RWPE1 (cell line): Measurements from ENCODE around the gene CTBP2.

Experiments
- CTCF ChIA-PET: fragments of 350-600 bp; sonication (Branson Sonifier 250); formaldehyde crosslinking; extraction: SDS; loops from one replicate; lab custom pipeline; 2021; lab: Yijun Ruan, JAX
- POLR2A ChIA-PET: fragments of 400-600 bp; formaldehyde crosslinking; extraction: SDS; loops from one replicate; lab custom pipeline; 2020; ENCODE audit warnings: antibody characterized with exemption; ENCODE audit not compliant: low non-redundant PET; lab: Yijun Ruan, JAX
- DNase-seq: peaks from one replicate; pipeline ENCODE4 v3.0.0; 2012; ENCODE audit warnings: low spot score
- H3K27ac ChIP-seq: fragments of 450-650 bp; 2 replicates; pipeline ENCODE4 v1.5.1; 2017
- TF ChIP-seq, protein P1 (sequence below): fragments of 450-650 bp; conservative IDR thresholded peaks from 2 replicates; pipeline ENCODE4 v1.5.1; 2017; ENCODE audit warnings: low read depth, mild to moderate bottlenecking

The CTBP2 gene

DNA sequence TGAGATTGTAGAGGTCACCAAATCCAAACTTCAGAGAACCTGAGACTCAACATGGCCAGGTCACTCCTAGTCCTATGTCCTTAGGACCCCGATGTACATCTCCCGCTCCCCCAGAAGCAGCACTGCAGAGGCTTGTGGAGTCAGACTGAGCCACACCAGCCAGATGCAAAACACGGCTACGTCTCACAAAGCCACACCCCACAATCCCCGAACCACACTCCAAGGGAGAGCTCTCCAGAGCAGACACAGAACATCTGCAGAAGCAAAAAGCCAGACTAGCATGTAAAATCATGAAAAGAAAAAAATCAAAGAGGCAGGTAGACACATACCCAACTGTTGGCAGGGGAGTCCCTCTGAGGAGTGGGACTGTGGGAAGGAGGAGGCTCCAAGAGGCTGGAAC, 104.9 kb downstream of the CTBP2 start:
- CTCF ChIA-PET, result interaction anchor here (0.6 kb wide), 1 partner anchor 7 kb away, joined by 3 read pairs; no protein-coding TSS in a partner anchor
- POLR2A ChIA-PET, result interaction anchor here (0.7 kb wide), 1 partner anchor 633 kb away, joined by 3 read pairs; no protein-coding TSS in a partner anchor
- DNase-seq, result no peak
- peak overlapping the region; percentile 20; the same call in 1 of the 2 replicates for H3K27ac ChIP-seq
- TF ChIP-seq, protein P1, sequence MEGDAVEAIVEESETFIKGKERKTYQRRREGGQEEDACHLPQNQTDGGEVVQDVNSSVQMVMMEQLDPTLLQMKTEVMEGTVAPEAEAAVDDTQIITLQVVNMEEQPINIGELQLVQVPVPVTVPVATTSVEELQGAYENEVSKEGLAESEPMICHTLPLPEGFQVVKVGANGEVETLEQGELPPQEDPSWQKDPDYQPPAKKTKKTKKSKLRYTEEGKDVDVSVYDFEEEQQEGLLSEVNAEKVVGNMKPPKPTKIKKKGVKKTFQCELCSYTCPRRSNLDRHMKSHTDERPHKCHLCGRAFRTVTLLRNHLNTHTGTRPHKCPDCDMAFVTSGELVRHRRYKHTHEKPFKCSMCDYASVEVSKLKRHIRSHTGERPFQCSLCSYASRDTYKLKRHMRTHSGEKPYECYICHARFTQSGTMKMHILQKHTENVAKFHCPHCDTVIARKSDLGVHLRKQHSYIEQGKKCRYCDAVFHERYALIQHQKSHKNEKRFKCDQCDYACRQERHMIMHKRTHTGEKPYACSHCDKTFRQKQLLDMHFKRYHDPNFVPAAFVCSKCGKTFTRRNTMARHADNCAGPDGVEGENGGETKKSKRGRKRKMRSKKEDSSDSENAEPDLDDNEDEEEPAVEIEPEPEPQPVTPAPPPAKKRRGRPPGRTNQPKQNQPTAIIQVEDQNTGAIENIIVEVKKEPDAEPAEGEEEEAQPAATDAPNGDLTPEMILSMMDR, result no peak

DNA sequence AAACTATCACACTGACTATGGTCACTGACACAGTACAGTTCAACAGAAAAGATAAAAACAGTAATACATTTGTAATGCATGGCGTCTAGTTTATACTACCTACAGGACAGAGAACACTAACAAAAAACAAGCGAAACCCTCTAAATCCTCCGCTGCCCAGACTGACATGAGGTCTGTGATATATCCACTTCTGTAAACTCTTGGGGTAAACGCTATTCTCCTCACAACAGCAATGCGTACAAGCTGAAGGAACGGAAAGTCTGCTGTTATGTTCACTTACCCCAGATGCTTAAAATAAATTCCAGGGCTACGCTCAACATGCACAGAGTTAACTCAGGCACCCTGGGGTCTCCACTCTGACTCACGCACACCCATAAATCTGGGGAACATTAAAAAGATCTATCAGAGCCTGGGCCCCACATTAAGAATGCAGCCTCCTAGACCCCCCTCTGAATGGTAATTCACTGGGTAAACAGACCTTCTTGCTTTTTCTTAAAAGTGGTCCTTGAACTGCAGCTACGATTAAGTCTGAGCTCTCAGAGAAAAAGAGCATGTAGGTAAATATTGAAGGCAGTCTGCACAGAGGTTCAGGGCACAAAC, 105.6 kb downstream of the CTBP2 start:
- peak overlapping the region; percentile 20; the same call in 1 of the 2 replicates for H3K27ac ChIP-seq
- ChIA-PET POLR2A (no interaction called here), CTCF (interaction anchor here (0.6 kb wide), 1 partner anchor 575 kb away, joined by 4 read pairs; no protein-coding TSS in a partner anchor)
- TF ChIP-seq, protein P1, result no peak
- DNase-seq, result no peak

DNA sequence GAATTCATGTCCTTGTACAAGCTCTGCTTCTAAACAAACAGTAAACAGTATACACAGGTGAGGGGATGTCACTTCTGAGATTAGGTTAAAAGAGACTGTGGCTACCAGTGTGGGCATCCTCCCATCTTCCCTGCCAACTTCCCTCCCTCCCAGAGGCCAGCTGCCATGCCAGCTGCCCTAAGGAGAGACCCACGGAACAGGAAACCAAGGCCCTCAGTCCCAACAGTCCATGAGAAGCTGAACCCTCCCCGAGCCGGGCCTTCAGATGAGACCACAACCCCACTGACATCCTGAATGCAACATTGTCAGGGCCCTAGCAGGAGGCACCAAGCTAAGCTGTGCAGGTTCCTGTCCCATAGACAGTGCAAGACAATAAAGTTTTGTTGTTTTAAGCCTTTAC, 106.1 kb downstream of the CTBP2 start:
- POLR2A ChIA-PET, result no interaction called here
- no peak for DNase-seq
- TF ChIP-seq, protein P1, result no peak
- peak overlapping the region; percentile 39 for H3K27ac ChIP-seq
- CTCF ChIA-PET, result interaction anchor here (0.6 kb wide), 1 partner anchor 575 kb away, joined by 4 read pairs; no protein-coding TSS in a partner anchor

DNA sequence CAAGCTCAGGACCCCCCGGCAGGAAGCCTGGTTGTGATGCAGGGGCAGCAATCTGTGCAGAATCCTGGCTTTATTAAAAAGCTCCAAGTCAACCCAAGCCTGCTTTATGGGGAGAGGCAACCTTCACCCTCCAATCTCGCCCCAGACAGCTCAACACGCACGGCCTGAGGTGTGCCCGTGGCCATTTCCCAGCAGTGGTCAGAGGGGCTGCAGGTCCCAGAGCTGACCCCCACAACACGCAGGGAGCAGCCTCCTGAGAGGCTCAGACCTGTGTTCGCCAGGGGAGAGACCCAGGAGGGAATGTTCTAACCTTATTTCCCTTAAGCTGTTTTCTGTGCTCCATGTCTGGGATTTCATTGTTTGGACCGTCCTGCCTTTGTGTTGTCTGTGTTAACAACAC, 108.2 kb downstream of the CTBP2 start:
- TF ChIP-seq, protein P1, result no peak
- DNase-seq, result no peak
- peak overlapping the region; percentile 22; the same call in 1 of the 2 replicates for H3K27ac ChIP-seq
- POLR2A ChIA-PET, result no interaction called here
- CTCF ChIA-PET, result interaction anchor here (0.5 kb wide), 1 partner anchor 22 kb away, joined by 5 read pairs; no protein-coding TSS in a partner anchor

DNA sequence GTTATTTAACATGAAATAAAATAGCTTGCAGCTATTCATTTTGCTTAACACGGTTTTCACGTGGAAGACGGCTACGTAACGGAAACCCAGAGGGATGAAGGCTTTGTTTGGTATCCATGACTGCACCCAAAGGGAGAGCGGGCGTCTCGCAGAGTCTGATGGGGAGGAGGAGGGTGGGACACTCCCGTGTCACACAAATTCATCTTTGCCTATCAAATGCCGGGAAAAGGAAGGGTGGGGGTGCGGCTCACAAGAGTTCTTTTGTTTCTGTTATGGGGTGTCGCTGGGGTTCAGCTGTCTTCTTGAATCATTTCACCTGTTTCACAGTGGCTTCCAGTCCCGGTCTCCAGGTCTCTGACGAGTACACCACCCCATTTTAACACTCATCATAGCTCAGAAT, 110.0 kb downstream of the CTBP2 start:
- ChIA-PET POLR2A (no interaction called here), CTCF (interaction anchor here (0.6 to 2.5 kb wide), 2 partner anchors 11 to 292 kb away, joined by 4 to 9 read pairs; no protein-coding TSS in a partner anchor)

DNA sequence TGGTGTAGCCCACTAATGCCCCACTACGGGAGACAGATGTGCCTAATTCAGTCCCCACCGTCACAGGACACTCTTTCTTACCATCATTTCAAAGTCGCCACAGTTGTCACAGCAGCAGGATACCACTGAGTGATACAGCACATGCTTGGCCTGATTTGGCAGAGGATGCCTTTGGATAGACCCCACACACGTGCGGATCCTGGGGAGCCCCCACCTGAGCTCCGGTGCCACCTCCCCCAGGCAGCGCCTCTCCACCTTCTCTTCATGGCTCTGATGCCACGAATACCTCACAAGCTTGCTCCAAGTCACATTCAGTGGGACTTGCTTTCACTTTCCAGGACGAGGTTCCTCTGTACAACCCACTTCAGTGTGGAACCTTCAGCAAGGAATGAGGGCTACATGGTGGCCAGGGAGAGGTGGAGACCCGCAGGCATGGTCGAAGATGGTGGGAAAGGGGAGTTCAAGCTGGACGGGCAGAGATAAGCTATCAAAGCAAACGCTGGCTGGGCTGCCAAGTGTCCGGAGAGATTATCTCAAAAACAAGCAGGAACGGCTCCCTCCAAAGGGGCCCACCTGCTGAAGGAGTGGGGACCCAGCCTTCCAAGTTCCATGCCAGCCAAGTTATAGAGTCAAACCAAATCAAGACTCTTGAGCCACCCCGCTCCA, 111.0 kb downstream of the CTBP2 start:
- H3K27ac ChIP-seq, result peak overlapping the region; percentile 63
- POLR2A ChIA-PET, result no interaction called here

More for the DNA sequence above, 110.0 kb downstream of the CTBP2 start:
- TF ChIP-seq, protein P1, result no peak
- no peak overlapping the region for H3K27ac ChIP-seq
- no peak for DNase-seq

More for the DNA sequence above, 111.0 kb downstream of the CTBP2 start:
- CTCF ChIA-PET, result interaction anchor here (2.5 kb wide), 1 partner anchor 12 kb away, joined by 9 read pairs; no protein-coding TSS in a partner anchor
- TF ChIP-seq, protein P1, result no peak
- DNase-seq, result no peak
